ENCODE measurements around the gene RORC.
"Not testable (repeated sequence)": the region's sequence is repeated elsewhere in the genome, so short reads cannot be mapped to it uniquely, and the experiment has no call there.

Gene RORC

GRCh38 chr1:151773702-151774101, 57.9 kb downstream of the RORC start:
- no peak overlapping the region for H3K4me2 ChIP-seq (ENCODE audit: low read depth, low read length)
- no peak overlapping the region for H3K27ac ChIP-seq (ENCODE audit: low read length)
- TF ChIP-seq EZH2phosphoT487 (IDR thresholded peaks at IDR 0.05; ENCODE audit: low read length), result no peak
- H3K36me3 ChIP-seq (replicated peaks; ENCODE audit: insufficient read depth, low read length), result no peaks in the 10 kb centered on the region
- no peaks in the 10 kb centered on the region for H4K20me1 ChIP-seq (ENCODE audit: insufficient read depth, low read length)
- no peak overlapping the region for H3K9ac ChIP-seq (ENCODE audit: low read length)
- H3K9me2 ChIP-seq (replicated peaks; ENCODE audit: insufficient read depth, low read length), result no peaks in the 10 kb centered on the region
- H2AFZ ChIP-seq (ENCODE audit: low read length), result no peak overlapping the region
- peaks cover 2% of the 10 kb centered on the region; the same call in 1 of the 2 replicates for H3K4me1 ChIP-seq (ENCODE audit: low read length)
- H3K27me3 ChIP-seq (replicated peaks; ENCODE audit: insufficient read depth, low read length), result no peaks in the 10 kb centered on the region
- H3K79me2 ChIP-seq (ENCODE audit: low read length), result no peaks in the 10 kb centered on the region
- no peak overlapping the region for H3K4me3 ChIP-seq (ENCODE audit: low read length)
- H3F3A ChIP-seq (ENCODE audit: insufficient read depth, low read length), result no peaks in the 10 kb centered on the region
- no peak for DNase-seq
- no peaks in the 10 kb centered on the region for H3K9me3 ChIP-seq (replicated peaks; ENCODE audit: insufficient read depth, low read length)

- not testable (repeated sequence) for H3K9me2 ChIP-seq (replicated peaks; ENCODE audit: insufficient read depth, low read length); H2AFZ ChIP-seq (ENCODE audit: low read length); H3K27ac ChIP-seq (ENCODE audit: low read length); H3K79me2 ChIP-seq (ENCODE audit: low read length); H3K4me3 ChIP-seq (ENCODE audit: low read length); DNase-seq; H3K27me3 ChIP-seq (replicated peaks; ENCODE audit: insufficient read depth, low read length); H3K9me3 ChIP-seq (replicated peaks; ENCODE audit: insufficient read depth, low read length); H3K4me1 ChIP-seq (ENCODE audit: low read length); H3K4me2 ChIP-seq (ENCODE audit: low read depth, low read length); H4K20me1 ChIP-seq (ENCODE audit: insufficient read depth, low read length); H3K36me3 ChIP-seq (replicated peaks; ENCODE audit: insufficient read depth, low read length); H3F3A ChIP-seq (ENCODE audit: insufficient read depth, low read length); H3K9ac ChIP-seq (ENCODE audit: low read length)
Observed at GRCh38 chr1:151769270-151769669, 62.3 kb downstream of the RORC start.

- H3K27me3 ChIP-seq (replicated peaks; ENCODE audit: insufficient read depth, low read length); DNase-seq; H4K20me1 ChIP-seq (ENCODE audit: insufficient read depth, low read length); H3K4me2 ChIP-seq (ENCODE audit: low read depth, low read length); H3K4me1 ChIP-seq (ENCODE audit: low read length); H3K36me3 ChIP-seq (replicated peaks; ENCODE audit: insufficient read depth, low read length); H3K9me2 ChIP-seq (replicated peaks; ENCODE audit: insufficient read depth, low read length); H3K79me2 ChIP-seq (ENCODE audit: low read length); H3K9me3 ChIP-seq (replicated peaks; ENCODE audit: insufficient read depth, low read length); H3K4me3 ChIP-seq (ENCODE audit: low read length); H3K9ac ChIP-seq (ENCODE audit: low read length); H2AFZ ChIP-seq (ENCODE audit: low read length); H3K27ac ChIP-seq (ENCODE audit: low read length); H3F3A ChIP-seq (ENCODE audit: insufficient read depth, low read length): not testable (repeated sequence)
Observed at GRCh38 chr1:151768351-151769066, 63.1 kb downstream of the RORC start.

GRCh38 chr1:151763990-151764389, 67.6 kb downstream of the RORC start:
- peak overlapping the region; percentile 71 for H3K4me2 ChIP-seq (ENCODE audit: low read depth, low read length)
- peaks cover 13% of the 10 kb centered on the region for H3K4me1 ChIP-seq (ENCODE audit: low read length)
- H3F3A ChIP-seq (ENCODE audit: insufficient read depth, low read length), result peaks cover 4% of the 10 kb centered on the region; the same call in 1 of the 2 replicates
- no peaks in the 10 kb centered on the region for H3K27me3 ChIP-seq (replicated peaks; ENCODE audit: insufficient read depth, low read length)
- peak overlapping the region; percentile 79 for H3K9ac ChIP-seq (ENCODE audit: low read length)
- no peaks in the 10 kb centered on the region for H3K9me2 ChIP-seq (replicated peaks; ENCODE audit: insufficient read depth, low read length)
- H3K9me3 ChIP-seq (replicated peaks; ENCODE audit: insufficient read depth, low read length), result no peaks in the 10 kb centered on the region
- no peaks in the 10 kb centered on the region; the same call in 1 of the 2 replicates for H3K36me3 ChIP-seq (replicated peaks; ENCODE audit: insufficient read depth, low read length)
- peaks cover 30% of the 10 kb centered on the region for H3K79me2 ChIP-seq (ENCODE audit: low read length)
- H3K4me3 ChIP-seq (ENCODE audit: low read length), result peak overlapping the region; percentile 92
- peak overlapping the region; percentile 59; the same call in 1 of the 2 replicates for H3K27ac ChIP-seq (ENCODE audit: low read length)
- TF ChIP-seq EZH2phosphoT487 (IDR thresholded peaks at IDR 0.05; ENCODE audit: low read length), result no peak
- H4K20me1 ChIP-seq (ENCODE audit: insufficient read depth, low read length), result no peaks in the 10 kb centered on the region
- no peak for DNase-seq
- H2AFZ ChIP-seq (ENCODE audit: low read length), result peak overlapping the region; percentile 61

DNA sequence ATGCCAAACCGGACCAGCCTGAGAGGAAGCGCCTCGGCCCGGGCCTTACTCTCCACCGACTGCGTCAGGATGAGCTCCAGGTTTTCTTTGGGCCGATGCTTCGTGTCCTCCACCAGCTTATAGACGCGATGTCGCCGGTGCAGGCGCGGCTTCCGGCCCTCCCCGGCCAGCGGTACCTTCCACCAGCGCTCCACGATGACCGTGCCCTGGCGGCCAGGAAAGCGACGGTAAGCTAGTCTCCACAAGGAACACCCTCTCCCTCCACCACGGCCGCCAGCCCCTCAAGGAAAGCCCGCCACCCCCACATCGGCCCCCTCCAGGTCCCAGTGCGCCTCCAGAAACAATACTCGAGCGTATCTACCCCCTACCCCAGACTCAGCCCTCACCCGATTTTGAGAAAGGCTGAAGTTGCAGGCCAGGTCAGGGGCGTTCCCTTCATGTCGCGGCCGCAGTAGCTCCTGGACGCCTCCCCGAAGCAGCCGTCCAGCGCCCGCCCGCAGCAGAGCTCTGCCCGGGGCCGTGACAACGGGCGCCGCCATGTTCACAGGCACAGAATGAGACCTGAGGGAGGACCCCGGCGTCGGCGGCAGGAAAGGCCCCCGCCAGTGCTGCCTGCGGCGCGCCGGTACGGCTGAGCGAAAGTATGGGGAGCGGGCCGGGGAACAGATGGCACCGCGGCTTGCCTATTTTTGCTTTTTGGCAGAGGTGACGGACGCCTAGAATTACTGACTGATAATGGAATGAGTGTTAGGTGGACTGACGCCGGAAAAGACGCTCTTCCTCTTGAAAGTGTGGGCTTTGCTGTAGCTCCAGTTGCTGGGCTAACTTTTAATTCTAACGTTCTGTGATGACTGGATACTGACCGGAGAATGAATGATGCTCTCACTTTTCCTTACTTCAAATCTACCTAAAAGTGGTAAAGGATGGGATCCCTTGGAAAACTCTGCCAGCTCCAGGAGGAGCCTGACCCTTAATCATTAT, 68.4 kb downstream of the RORC start, which contains the start of gene MRPL9:
Gene MRPL9, minus strand, starts transcription at position 556 of the 981 bp plus-strand sequence. Its CDS starts 17 bp downstream, at position 539.
- Histone ChIP-seq H3K9ac (ENCODE audit: low read length) (peak within 1 kb of the TSS; percentile 79), H3K4me1 (ENCODE audit: low read length) (peaks cover 13% of the 10 kb centered on the region), H3K9me3 (replicated peaks; ENCODE audit: insufficient read depth, low read length) (no peaks in the 10 kb centered on the region), H3F3A (ENCODE audit: insufficient read depth, low read length) (peaks cover 4% of the 10 kb centered on the region; the same call in 1 of the 2 replicates), H4K20me1 (ENCODE audit: insufficient read depth, low read length) (no peaks in the 10 kb centered on the region), H3K9me2 (replicated peaks; ENCODE audit: insufficient read depth, low read length) (no peaks in the 10 kb centered on the region), H3K36me3 (replicated peaks; ENCODE audit: insufficient read depth, low read length) (no peaks in the 10 kb centered on the region; the same call in 1 of the 2 replicates), H3K27ac (ENCODE audit: low read length) (peak within 1 kb of the TSS; percentile 59), H3K4me3 (ENCODE audit: low read length) (peak within 1 kb of the TSS; percentile 92), H3K27me3 (replicated peaks; ENCODE audit: insufficient read depth, low read length) (no peaks in the 10 kb centered on the region), H3K4me2 (ENCODE audit: low read depth, low read length) (peak within 1 kb of the TSS; percentile 71), H3K79me2 (ENCODE audit: low read length) (peaks cover 30% of the 10 kb centered on the region), H2AFZ (ENCODE audit: low read length) (peak within 1 kb of the TSS; percentile 61)
- peak; percentile 89 for DNase-seq
- no peak for TF ChIP-seq EZH2phosphoT487 (IDR thresholded peaks at IDR 0.05; ENCODE audit: low read length)
- TF ChIP-seq CTCF (IDR thresholded peaks at IDR 0.05; ENCODE audit: low read length), result no peak
- no peak for TF ChIP-seq EZH2 (optimal IDR thresholded peaks at IDR 0.05; ENCODE audit: low read depth, low read length)

Data from MM.1S (cell line).